ENCODE results near the gene CST7. TPM values are rescaled to one million over a fixed set of nuclear protein-coding genes. Genes with fewer than 3 reads are reported as not detected.
"Not testable (repeated sequence)": the region's sequence is repeated elsewhere in the genome, so short reads cannot be mapped to it uniquely, and the experiment has no call there.

Gene CST7
- total RNA-seq, 6 experiments from 2014 or later, result 1.1 to 4.6 (median 1.5) TPM

DNA sequence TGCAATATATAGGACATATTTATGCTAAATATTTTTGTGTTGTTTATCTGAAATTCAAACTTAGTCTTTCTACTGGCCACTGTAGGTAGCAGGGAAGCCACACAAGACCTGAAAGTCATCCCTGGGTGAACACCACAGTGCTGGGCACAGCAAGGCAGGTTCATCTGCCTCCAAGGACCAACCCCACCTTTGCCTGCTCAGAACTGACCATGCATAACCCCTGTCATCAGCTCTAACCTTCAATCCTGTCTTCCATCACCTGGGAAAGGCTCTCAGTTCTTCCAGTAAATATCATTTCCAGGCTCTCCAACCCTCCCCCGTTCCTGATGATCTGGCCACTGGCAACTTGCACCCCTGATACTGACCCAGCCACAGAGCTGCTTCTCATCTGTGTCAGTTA, 32.7 kb upstream of the CST7 start:
- ATAC-seq, result no peak
- no peaks in the 10 kb centered on the region for H3K9me3 ChIP-seq
- intact Hi-C loops (cut with DNase I), result loop anchor here in 1 of 2 donors (10.0 kb wide), 1 partner anchor 752 kb away; no protein-coding TSS in a partner anchor
- no peak for DNase-seq
- no peaks in the 10 kb centered on the region for H3K27me3 ChIP-seq
- TF ChIP-seq, protein P1, sequence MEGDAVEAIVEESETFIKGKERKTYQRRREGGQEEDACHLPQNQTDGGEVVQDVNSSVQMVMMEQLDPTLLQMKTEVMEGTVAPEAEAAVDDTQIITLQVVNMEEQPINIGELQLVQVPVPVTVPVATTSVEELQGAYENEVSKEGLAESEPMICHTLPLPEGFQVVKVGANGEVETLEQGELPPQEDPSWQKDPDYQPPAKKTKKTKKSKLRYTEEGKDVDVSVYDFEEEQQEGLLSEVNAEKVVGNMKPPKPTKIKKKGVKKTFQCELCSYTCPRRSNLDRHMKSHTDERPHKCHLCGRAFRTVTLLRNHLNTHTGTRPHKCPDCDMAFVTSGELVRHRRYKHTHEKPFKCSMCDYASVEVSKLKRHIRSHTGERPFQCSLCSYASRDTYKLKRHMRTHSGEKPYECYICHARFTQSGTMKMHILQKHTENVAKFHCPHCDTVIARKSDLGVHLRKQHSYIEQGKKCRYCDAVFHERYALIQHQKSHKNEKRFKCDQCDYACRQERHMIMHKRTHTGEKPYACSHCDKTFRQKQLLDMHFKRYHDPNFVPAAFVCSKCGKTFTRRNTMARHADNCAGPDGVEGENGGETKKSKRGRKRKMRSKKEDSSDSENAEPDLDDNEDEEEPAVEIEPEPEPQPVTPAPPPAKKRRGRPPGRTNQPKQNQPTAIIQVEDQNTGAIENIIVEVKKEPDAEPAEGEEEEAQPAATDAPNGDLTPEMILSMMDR (IDR thresholded peaks at IDR 0.05), result no peak
- TF ChIP-seq POLR2A (IDR thresholded peaks at IDR 0.05), result no peak
- WGBS (ENCODE audit: insufficient coverage, low coverage, low lambda C conversion rate, missing lambda C conversion rate), result 80% methylated on average over 1 of the region's 1 CpG
- H3K4me1 ChIP-seq, result no peaks in the 10 kb centered on the region
- no peak overlapping the region for H3K27ac ChIP-seq
- H3K4me3 ChIP-seq, result no peak overlapping the region
- no peaks in the 10 kb centered on the region for H3K36me3 ChIP-seq

DNA sequence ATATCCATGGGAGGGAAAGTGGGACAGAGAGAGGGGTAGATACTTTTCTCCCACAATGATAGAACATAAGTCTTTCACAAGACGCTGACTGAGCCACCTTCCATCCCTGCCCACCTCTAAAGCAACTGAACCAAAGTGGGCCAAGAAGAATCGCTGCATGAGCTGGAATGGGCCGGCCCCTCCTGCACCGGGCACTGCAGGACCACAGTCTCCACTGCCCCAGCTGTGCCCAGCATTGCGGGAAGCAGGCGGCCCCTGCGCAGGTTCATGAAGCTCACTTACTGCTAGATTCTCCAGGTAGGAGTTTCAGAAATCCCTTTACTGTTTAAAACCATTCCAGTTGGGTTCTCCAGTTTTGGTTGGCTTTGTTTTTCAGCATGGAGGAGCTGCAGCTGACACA, 32.0 kb upstream of the CST7 start:
- 81% methylated on average over 6 of the region's 7 CpGs for WGBS (ENCODE audit: insufficient coverage, low coverage, low lambda C conversion rate, missing lambda C conversion rate)
- TF ChIP-seq, protein P1 (IDR thresholded peaks at IDR 0.05), result no peak
- no peak for TF ChIP-seq POLR2A (IDR thresholded peaks at IDR 0.05)

DNA sequence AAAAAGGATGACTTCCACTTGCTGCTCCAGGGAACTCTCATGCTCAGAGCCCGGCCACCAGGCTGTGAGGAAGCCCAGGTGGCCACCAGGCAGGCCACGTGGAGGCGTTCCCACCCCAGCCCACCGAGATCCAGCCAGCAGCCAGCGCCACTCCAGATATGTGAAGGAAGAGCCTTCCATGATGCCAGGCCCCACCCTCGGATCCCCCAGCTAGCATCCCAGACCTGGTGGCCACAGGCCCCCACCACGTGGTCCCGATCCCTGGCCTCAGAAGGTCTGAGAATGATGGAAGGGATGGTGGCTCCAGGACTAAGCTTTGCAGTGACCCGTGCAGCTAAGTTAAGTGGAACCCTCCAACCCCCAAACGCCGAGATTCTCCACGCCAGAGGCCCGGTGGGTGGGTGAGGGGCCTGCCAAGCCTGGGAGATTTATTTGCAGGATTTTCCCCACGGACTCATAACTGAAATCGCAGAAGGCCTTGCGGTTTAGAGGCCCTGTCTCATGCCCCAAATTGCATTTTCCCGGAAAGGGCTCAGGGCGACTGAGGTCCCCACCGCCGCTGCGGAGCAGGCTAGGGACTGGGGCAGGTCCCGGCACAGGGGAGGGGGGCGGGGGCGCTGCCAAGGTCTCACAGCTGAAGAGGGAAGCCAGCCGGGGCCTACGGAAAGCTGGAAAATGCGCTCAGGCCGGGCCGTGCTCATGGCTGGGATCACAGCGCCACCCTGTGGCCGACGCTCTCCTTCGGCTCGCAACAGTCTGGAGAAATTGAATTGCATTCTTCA, 31.1 kb upstream of the CST7 start:
- Histone ChIP-seq H3K36me3 (no peaks in the 10 kb centered on the region), H3K9me3 (no peaks in the 10 kb centered on the region), H3K4me1 (no peaks in the 10 kb centered on the region), H3K27me3 (no peaks in the 10 kb centered on the region), H3K27ac (no peak overlapping the region), H3K4me3 (no peak overlapping the region)
- TF ChIP-seq, protein P1 (IDR thresholded peaks at IDR 0.05), result peak; percentile 70 to 86 (median 76)
- no peak for TF ChIP-seq POLR2A (IDR thresholded peaks at IDR 0.05)
- intact Hi-C loops (cut with DNase I), result loop anchor here in 1 of 2 donors (10.0 kb wide), 1 partner anchor 753 kb away; no protein-coding TSS in a partner anchor
- ATAC-seq (peak; percentile 75 to 90 (median 86)), DNase-seq (peak in 1 of 3 donors; percentile 60)
- 30% methylated on average over 2 of the region's 34 CpGs for WGBS (ENCODE audit: insufficient coverage, low coverage, low lambda C conversion rate, missing lambda C conversion rate)

More for the DNA sequence above, 32.0 kb upstream of the CST7 start:
- Histone ChIP-seq H3K9me3 (no peaks in the 10 kb centered on the region), H3K4me3 (no peak overlapping the region), H3K36me3 (no peaks in the 10 kb centered on the region), H3K4me1 (no peaks in the 10 kb centered on the region), H3K27me3 (no peaks in the 10 kb centered on the region), H3K27ac (no peak overlapping the region)
- ATAC-seq, result no peak
- DNase-seq, result no peak
- intact Hi-C loops (cut with DNase I), result loop anchor here in 1 of 2 donors (10.0 kb wide), 1 partner anchor 752 kb away; no protein-coding TSS in a partner anchor

DNA sequence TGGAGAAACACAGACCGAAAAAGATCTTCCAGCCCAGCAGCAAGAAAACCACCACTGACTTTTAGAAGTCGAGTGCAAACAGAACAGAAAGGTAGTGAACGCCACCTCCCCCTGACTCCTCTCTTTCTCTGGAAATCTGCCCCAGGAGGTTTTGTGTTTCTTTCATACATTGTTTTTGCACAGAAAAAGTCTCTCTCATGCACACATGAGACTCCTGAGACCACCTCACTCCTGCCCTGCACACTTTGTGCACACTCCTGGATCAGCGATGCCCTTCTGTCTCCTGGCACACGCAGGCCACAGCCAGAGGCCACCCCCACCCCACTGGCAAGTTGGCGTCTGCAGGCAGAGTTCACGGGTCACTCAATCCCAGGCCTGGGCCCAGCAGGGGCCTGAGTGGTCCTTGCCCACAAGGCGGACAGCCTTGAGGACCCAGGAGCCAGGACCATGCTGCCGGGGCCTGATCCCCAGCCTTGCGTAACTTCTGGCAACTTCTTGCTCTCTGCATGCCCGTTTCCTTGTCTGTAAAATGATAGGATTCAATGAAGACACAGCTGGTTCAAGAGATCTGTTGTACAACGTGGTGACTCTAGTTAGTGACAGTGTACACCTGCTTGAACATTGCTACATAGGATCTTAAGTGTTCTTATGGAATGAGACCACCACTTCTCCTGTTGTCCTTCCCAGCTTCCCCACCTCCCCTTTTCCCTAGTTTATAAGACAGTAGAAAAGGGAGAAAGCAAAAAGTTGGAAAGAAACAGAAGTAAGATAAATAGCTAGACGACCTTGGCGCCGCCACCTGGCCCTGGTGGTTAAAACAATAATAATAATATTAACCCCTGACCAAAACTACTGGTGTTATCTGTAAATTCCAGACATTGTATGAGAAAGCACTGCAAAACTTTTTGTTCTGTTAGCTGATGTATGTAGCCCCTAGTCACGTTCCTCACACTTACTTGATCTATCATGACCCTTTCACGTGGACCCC, 30.2 kb upstream of the CST7 start:
- no peak overlapping the region for H3K4me3 ChIP-seq
- ATAC-seq, result peak in 1 of 4 donors; percentile 34
- no peaks in the 10 kb centered on the region for H3K9me3 ChIP-seq
- no peak overlapping the region for H3K27ac ChIP-seq
- H3K36me3 ChIP-seq, result no peaks in the 10 kb centered on the region
- TF ChIP-seq, protein P1 (IDR thresholded peaks at IDR 0.05), result no peak
- TF ChIP-seq POLR2A (IDR thresholded peaks at IDR 0.05), result no peak
- intact Hi-C loops (cut with DNase I), result loop anchor here in 1 of 2 donors (10.0 kb wide), 1 partner anchor 754 kb away; no protein-coding TSS in a partner anchor
- no peaks in the 10 kb centered on the region for H3K4me1 ChIP-seq
- WGBS (ENCODE audit: insufficient coverage, low coverage, low lambda C conversion rate, missing lambda C conversion rate), result 39% methylated on average over 13 of the region's 17 CpGs
- H3K27me3 ChIP-seq, result no peaks in the 10 kb centered on the region
- no peak for DNase-seq

DNA sequence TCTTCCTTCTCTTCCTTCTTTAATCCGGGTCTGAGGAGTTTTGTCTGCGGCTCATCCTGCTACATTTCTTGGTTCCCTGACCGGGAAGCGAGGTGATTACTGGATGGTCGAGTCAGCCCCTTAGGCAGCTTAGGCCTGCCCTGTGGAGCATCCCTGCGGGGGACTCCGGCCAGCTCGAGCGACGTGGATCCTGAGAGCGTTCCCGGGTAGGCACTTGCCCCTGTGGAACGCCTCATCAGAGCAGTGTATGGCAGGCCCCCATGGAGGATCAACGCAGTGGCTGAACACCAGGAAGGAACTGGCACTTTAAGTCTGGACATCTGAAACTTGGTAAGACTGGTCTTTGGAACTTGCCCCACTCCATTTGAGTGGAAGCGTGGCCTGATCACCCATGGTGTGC, 29.4 kb upstream of the CST7 start:
- 69% methylated on average over 13 of the region's 15 CpGs for WGBS (ENCODE audit: insufficient coverage, low coverage, low lambda C conversion rate, missing lambda C conversion rate)
- not testable (repeated sequence) for DNase-seq, H3K4me3 ChIP-seq, H3K4me1 ChIP-seq, H3K36me3 ChIP-seq, ATAC-seq, H3K27ac ChIP-seq, H3K9me3 ChIP-seq, H3K27me3 ChIP-seq
- intact Hi-C loops (cut with DNase I), result loop anchor here in 1 of 2 donors (10.0 kb wide), 1 partner anchor 755 kb away; no protein-coding TSS in a partner anchor

DNA sequence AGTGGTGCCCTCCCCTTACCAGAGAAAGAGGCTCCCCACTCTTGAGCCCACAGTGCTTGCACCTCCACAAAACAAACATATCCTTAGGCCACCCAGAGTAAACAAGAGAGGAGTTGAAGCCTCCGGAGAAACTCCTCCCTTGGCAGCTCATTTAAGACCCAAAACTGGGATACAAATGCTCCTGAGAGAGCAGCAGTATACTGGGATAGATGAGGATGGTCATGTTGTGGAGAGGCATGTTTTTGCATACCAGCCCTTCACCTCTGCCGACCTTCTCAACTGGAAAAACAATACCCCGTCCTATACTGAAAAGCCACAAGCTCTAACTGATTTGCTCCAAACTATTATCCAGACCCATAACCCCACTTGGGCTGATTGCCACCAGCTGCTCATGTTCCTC, 28.4 kb upstream of the CST7 start:
- 64% methylated on average over 2 of the region's 3 CpGs for WGBS (ENCODE audit: insufficient coverage, low coverage, low lambda C conversion rate, missing lambda C conversion rate)
- H3K36me3 ChIP-seq; DNase-seq; intact Hi-C loops (cut with DNase I); H3K9me3 ChIP-seq; H3K27me3 ChIP-seq; H3K4me3 ChIP-seq; H3K4me1 ChIP-seq; ATAC-seq; H3K27ac ChIP-seq: not testable (repeated sequence)

DNA sequence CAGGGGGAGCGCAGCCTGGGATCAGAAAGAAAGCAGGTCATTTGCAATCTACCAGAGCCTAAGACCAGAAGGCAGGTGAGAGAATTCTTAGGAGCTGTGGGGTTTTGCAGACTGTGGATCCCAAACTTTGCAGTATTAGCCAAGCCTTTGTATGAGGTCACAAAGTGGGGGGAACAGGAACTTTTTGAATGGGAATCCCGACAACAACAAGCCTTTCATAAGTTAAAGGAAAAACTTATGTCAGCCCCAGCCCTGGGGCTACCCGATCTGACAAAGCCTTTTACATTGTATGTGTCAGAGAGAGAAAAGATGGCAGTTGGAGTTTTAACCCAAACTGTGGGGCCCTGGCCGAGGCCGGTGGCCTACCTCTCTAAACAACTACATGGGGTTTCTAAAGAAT, 19.8 kb upstream of the CST7 start:
- H3K4me1 ChIP-seq; H3K36me3 ChIP-seq; H3K4me3 ChIP-seq; H3K27ac ChIP-seq; intact Hi-C loops (cut with DNase I); H3K9me3 ChIP-seq; DNase-seq; H3K27me3 ChIP-seq; ATAC-seq: not testable (repeated sequence)
- WGBS (ENCODE audit: insufficient coverage, low coverage, low lambda C conversion rate, missing lambda C conversion rate), result 88% methylated on average over 4 of the region's 5 CpGs

Measured in right lobe of liver (tissue), 6 donors.